Measurements from ENCODE around the gene SLC29A3. TPM values are rescaled to one million over a fixed set of nuclear protein-coding genes. Genes with fewer than 3 reads are reported as not detected.
A peak's percentile ranks its signal among the peaks of the same experiment; 100 is the strongest.

SLC29A3 gene
- total RNA-seq, 2 experiments from 2014 or later: 2.3 to 2.5 TPM

DNA sequence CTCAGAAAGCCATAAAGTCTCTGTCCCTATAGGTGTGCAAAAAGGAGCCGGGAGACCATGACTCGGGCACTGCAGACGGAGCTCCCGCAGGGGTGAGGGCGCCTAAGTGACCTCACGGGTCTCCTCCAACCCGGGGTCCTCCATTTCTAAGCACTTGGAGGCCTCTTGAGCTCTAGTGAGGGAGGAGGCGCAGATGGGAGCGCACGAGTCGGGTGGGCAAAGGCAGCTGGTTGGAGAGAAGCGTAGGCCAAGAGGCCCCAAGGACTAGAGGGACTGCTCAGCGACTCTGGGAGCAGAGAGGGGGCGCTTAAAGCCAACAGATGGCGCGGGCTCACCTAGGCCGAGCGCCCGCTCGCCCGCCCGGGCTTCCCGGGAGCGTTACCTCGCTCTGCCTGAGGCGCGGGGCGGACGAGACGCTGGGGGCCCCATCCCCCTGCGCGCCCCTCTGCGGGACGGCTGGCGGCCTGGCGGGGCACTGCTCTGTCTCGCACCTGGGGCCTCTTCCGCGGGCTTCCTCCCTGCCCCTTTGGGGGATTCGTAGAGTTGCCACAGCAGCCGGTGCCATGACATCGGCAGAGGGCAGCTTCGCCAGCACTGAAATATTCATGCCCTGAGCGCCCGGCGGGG lies 77.1 kb downstream of the SLC29A3 start:
- Mint-ChIP-seq H3K27ac (no peak overlapping the region), H3K36me3 (ENCODE audit: low read depth) (no peaks in the 10 kb centered on the region), H3K9me3 (no peaks in the 10 kb centered on the region), H3K4me3 (peak overlapping the region; percentile 63), H3K27me3 (peaks cover 68% of the 10 kb centered on the region), H3K4me1 (ENCODE audit: low read depth) (peaks cover 3% of the 10 kb centered on the region)
- H3K4me3 ChIP-seq (ENCODE audit: low read length): peak overlapping the region; percentile 26
- DNase-seq: peak in 5 of 14 experiments; percentile 19 to 57 (median 33)
- peaks cover 14% of the 10 kb centered on the region for H3K4me1 ChIP-seq (ENCODE audit: insufficient read depth, low read length)
- CTCF ChIA-PET: no interaction called here
- H3K36me3 ChIP-seq (ENCODE audit: insufficient read depth, low read length): no peaks in the 10 kb centered on the region
- peaks cover 0 to 7% of the 10 kb centered on the region in 2 experiments for H3K9me3 ChIP-seq (ENCODE audit: control insufficient read depth in 1 of 2, insufficient read depth in 1 of 2, low read length in 2 of 2)
- TF ChIP-seq, protein P1, sequence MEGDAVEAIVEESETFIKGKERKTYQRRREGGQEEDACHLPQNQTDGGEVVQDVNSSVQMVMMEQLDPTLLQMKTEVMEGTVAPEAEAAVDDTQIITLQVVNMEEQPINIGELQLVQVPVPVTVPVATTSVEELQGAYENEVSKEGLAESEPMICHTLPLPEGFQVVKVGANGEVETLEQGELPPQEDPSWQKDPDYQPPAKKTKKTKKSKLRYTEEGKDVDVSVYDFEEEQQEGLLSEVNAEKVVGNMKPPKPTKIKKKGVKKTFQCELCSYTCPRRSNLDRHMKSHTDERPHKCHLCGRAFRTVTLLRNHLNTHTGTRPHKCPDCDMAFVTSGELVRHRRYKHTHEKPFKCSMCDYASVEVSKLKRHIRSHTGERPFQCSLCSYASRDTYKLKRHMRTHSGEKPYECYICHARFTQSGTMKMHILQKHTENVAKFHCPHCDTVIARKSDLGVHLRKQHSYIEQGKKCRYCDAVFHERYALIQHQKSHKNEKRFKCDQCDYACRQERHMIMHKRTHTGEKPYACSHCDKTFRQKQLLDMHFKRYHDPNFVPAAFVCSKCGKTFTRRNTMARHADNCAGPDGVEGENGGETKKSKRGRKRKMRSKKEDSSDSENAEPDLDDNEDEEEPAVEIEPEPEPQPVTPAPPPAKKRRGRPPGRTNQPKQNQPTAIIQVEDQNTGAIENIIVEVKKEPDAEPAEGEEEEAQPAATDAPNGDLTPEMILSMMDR (IDR thresholded peaks at IDR 0.05): no peak
- no peak overlapping the region for H3K27ac ChIP-seq (ENCODE audit: low read depth in 1 of 2, low read length in 2 of 2)
- intact Hi-C loops (cut with DNase I, micrococcal nuclease): loop anchor here in 1 of 2 experiments (5.0 kb wide), 1 partner anchor 416 kb away; no protein-coding TSS in a partner anchor
- peaks cover 38 to 54% of the 10 kb centered on the region in 2 experiments for H3K27me3 ChIP-seq (ENCODE audit: control insufficient read depth in 1 of 2, insufficient read depth in 2 of 2, low read length in 2 of 2)
- POLR2A ChIA-PET: no interaction called here
- peak; percentile 43 for ATAC-seq (ENCODE audit: poor library complexity)

DNA sequence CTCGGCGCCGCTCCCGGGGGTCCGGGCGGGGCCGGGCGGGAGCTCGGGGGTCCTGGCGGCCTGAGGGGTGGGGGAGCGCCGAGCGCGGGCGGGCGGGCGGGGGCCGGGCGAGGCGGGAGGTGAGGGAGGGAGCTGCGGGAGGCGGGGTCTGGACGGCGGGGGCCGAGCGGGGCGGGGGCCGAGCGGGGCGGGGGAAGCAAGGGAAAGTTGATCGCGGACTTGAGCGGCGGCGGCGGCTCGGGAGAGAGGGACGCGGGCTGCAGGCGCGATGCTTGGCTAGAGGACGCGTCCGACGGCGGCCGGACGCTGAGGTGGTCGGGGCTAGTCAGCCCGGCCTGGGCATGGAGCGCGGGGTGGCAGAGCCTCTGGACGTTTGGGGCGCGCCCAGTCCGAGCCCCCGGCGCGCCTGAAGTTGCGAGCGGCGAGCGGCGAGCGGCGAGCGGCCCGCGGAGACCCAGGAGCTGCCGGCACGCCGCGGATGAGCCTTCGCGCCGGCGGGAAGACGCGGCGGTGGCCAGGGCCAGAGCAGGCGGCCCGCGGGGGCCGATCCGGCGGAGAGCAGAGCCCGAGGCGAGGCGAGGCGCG lies 77.7 kb downstream of the SLC29A3 start, which contains the start of gene CDH23:
TSS of gene CDH23 (plus strand) at position 210 of the 585 bp plus-strand sequence. CDS start 42,912 bp downstream, outside the sequence.
- TF ChIP-seq, protein P1 (IDR thresholded peaks at IDR 0.05): no peak
- Histone ChIP-seq H3K27ac (ENCODE audit: low read depth in 1 of 2, low read length in 2 of 2) (no peak within 1 kb of the TSS), H3K9me3 (ENCODE audit: control insufficient read depth in 1 of 2, insufficient read depth in 1 of 2, low read length in 2 of 2) (peaks cover 0 to 7% of the 10 kb centered on the region in 2 experiments), H3K4me3 (ENCODE audit: low read length) (peak within 1 kb of the TSS; percentile 26), H3K4me1 (ENCODE audit: insufficient read depth, low read length) (peaks cover 14% of the 10 kb centered on the region), H3K36me3 (ENCODE audit: insufficient read depth, low read length) (no peaks in the 10 kb centered on the region), H3K27me3 (ENCODE audit: control insufficient read depth in 1 of 2, insufficient read depth in 2 of 2, low read length in 2 of 2) (peaks cover 35 to 54% of the 10 kb centered on the region in 2 experiments)
- intact Hi-C loops (cut with DNase I, micrococcal nuclease): loop anchor here in 1 of 2 experiments (5.0 kb wide), 1 partner anchor 415 kb away; no protein-coding TSS in a partner anchor
- peak in 1 of 14 experiments; percentile 16 for DNase-seq
- ATAC-seq (ENCODE audit: poor library complexity): no peak
- Mint-ChIP-seq H3K27ac (no peak within 1 kb of the TSS), H3K9me3 (no peaks in the 10 kb centered on the region), H3K36me3 (ENCODE audit: low read depth) (no peaks in the 10 kb centered on the region), H3K4me3 (peak within 1 kb of the TSS; percentile 63), H3K4me1 (ENCODE audit: low read depth) (peaks cover 3% of the 10 kb centered on the region), H3K27me3 (peaks cover 68% of the 10 kb centered on the region)
- ChIA-PET POLR2A (no interaction called here), CTCF (no interaction called here)

DNA sequence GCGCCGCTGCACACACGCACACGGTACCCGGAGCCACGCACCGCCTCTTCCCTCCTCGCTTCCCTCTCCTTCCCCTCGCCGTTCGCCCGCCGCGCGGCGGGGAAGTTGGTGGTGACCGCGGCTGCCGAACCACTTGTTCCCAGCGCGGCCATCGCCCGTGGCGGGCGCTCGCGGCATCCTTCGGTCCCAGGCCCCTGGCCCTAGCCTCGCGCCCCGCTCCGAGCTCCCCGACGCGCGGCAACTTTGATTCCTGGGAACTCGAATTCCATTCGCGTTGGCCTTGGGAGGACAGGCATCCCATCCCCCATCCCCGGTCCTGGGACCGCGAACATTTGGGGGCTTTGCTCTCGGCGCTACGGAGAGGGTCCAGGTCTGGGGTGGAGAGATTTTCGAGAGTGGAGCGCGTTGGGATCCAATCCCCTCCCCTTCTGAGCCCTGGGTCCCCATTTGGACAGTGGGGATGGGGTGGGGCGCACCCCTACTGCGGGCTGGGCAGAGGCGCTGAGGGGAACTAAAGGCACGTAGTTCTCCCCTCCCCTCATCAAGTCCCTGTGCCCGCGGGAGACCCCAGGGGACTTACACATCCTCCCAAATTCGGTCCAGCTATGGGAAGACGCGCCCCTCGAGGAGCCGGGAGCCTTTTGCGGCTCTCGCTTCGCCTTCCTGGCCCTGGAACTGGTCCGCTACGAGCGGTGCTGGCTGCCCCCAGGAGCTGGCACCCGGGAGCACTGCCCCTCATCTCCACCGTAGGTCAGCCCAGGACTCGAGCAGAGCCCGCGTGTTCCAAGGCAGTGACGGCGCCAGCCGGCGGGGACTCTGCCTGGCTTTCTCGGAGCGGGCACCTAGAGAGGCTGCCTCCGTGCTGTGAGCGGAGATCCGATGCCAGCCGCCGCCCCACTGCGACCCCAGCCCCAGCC lies 78.5 kb downstream of the SLC29A3 start:
- Mint-ChIP-seq H3K27ac (no peak overlapping the region), H3K27me3 (peaks cover 70% of the 10 kb centered on the region), H3K9me3 (no peaks in the 10 kb centered on the region), H3K4me3 (peak overlapping the region; percentile 2), H3K4me1 (ENCODE audit: low read depth) (peaks cover 3% of the 10 kb centered on the region), H3K36me3 (ENCODE audit: low read depth) (no peaks in the 10 kb centered on the region)
- Histone ChIP-seq H3K27me3 (ENCODE audit: control insufficient read depth in 1 of 2, insufficient read depth in 2 of 2, low read length in 2 of 2) (peaks cover 35 to 52% of the 10 kb centered on the region in 2 experiments), H3K27ac (ENCODE audit: low read depth in 1 of 2, low read length in 2 of 2) (no peak overlapping the region), H3K9me3 (ENCODE audit: control insufficient read depth in 1 of 2, insufficient read depth in 1 of 2, low read length in 2 of 2) (peaks cover 0 to 7% of the 10 kb centered on the region in 2 experiments), H3K36me3 (ENCODE audit: insufficient read depth, low read length) (no peaks in the 10 kb centered on the region), H3K4me3 (ENCODE audit: low read length) (no peak overlapping the region), H3K4me1 (ENCODE audit: insufficient read depth, low read length) (peaks cover 14% of the 10 kb centered on the region)
- TF ChIP-seq, protein P1 (IDR thresholded peaks at IDR 0.05): no peak
- intact Hi-C loops (cut with DNase I, micrococcal nuclease): loop anchor here in 1 of 2 experiments (5.0 kb wide), 1 partner anchor 415 kb away; no protein-coding TSS in a partner anchor
- ChIA-PET POLR2A (interaction anchor here (0.5 to 1.2 kb wide), 2 partner anchors 21 to 314 kb away, joined by 3 to 4 read pairs; no protein-coding TSS in a partner anchor), CTCF (no interaction called here)
- no peak for ATAC-seq (ENCODE audit: poor library complexity)
- peak in 2 of 14 experiments; percentile 40 to 44 for DNase-seq
